HUDEP-2 (cell line): Measurements from ENCODE around the gene ADAM23.

ENCODE experiments used
- DNase-seq, 76 experiments: peaks; one replicate each; lab custom pipeline; 2025; ENCODE audit not compliant: unreplicated experiment in 76 of 76; lab: John Stamatoyannopoulos, UW

Gene ADAM23

DNA sequence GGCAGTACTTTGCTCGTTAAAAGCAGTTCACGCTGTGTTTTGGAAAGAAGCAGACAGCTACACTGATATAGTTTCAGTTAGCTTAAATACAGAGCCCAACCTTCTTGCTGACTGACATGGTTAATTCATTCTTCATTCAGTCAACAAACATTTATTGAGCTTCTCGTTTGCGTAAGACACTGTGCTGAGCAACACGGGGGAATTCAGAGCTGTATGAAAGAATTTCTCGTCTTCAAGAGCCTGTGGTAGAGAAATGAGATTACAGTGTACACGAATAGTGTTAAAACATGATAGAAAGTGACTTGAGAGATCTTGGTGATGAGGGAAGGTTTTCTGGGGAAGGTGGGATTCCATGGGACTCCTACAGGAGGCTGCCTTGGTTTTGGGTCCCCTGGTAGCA is 44.7 kb downstream of the ADAM23 start:
- no peak for DNase-seq

DNA sequence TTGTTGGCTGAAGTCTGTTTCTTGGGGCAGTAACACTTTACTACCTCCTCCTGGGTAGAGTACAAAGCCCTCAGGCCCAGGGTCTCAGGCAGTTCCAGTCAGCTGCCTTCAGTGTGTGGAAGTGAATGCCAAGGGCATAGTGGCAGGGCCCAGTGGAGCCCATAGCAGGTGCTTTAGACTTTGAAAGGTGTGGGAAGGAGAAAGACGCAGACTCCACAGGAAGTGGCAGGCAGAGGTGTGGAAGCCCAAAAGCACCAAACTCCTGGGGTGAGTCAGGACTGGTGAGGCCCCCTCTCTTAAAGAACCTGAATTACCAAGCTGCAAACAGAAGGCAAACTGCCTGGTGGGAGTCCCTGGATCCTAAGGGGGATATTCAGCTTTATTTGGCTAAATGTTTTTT is 45.3 kb downstream of the ADAM23 start:
- no peak for DNase-seq

DNA sequence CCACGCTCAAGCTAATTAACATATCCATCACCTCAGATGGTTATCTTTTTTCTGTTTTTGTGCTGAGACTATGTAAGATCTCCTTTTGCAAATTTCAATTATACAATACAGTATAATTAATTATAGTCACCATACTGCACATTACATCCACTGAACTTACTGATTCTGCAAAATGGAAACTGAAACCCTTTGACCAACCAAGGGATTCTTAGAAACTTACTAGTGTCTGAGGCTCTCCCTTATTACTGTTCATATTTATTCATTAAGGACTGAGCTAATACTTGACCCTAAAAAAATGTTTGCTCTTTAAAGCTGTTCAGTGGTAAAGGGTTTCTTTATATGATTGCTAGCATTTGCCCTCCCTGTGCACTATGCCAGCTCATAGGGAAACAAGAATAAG is 50.7 kb downstream of the ADAM23 start:
- DNase-seq, result no peak

DNA sequence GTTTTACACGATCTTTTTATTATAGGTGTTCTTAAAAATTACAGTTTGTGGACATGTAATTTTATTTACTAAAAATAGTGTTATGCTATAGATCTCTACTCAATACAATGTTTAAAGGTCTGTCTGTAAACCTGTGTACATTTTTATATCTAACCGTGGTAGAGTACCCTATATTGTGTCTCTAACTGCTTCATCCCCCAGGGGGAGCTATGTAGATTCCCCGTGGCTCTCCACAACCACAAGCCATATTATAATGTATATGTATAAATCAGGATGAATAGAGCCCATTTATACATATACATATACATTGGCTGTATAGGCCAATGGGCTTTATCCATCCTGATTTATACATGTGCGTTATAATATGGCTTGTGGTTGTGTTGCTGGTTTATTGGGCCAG is 59.4 kb downstream of the ADAM23 start:
- peak in 2 of 76 experiments; percentile 5 to 6 for DNase-seq

DNA sequence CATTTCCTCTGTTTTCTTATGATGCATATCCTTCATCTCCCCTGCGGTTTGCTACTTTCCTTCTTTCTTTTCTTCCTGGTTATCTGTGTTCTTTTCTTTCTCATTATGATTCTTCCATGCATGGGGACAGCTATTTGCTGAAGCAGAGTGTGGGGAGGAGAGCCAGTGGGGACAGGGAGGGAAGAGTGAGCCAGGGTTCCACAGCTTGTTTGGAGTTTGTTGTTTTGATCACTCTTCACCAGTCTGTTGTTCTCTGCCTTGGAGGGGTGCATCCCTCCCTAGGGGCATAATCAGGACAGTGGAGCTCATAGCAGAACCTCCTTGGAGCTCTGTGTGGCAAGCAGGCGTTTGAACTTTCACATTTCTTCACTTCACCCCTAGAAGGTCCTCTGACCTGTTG is 68.0 kb downstream of the ADAM23 start:
- no peak for DNase-seq

DNA sequence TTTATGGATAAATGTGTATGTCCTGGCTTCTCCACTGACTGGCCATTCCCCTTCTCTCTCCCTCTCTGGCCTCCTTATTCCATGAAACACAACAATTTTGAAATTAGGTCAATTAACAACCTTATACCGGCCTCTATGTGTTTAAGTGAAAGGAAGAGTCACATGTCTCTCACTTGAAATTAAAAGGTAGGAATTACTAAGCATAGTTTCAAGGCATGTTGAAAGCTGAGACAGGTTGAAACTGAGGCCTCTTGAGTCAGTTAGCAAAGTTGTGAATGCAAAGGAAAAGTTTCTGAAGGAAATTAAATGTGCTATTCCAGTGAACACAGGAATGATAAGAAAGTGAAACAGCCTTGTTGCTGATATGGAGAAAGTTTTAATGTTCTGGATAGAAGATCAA is 69.7 kb downstream of the ADAM23 start:
- DNase-seq, result no peak

DNA sequence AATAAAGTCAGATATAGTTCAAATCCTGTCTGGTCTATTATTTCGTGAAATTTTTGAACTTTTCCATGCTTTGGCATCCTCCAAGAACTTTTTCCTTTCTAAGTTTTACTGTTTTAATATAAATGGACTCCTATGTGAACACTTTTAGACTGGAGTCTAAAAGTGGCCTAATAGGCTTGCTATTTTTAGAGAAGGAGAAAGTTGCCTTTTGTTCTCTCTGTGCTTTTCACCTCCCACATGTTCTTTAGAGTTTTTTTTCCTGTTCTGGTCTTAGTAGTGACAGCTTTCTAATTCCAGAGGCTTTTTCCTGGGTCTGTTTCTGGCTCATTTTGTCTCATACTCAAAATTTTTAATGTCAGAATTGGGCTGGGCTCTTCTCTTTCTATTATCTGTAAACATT is 72.2 kb downstream of the ADAM23 start:
- no peak for DNase-seq

DNA sequence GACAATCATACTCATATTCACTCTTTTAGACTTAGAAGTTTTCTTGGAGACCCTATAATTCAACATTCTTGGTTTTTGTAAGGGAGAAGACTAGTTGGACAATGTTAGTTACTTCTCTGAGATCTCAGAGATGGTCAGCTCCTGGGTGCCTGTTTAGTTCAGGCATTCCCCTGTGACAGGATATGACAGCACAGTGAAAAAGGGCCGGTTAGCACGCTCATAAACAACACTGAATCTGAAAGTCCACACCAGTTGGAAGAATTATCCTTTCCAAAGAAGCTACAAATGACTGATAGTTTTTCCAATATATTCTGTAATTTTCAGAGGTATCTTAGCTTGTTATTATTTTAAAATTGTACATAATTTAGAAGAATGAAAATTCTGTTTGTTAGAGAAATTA is 75.7 kb downstream of the ADAM23 start:
- DNase-seq, result no peak

DNA sequence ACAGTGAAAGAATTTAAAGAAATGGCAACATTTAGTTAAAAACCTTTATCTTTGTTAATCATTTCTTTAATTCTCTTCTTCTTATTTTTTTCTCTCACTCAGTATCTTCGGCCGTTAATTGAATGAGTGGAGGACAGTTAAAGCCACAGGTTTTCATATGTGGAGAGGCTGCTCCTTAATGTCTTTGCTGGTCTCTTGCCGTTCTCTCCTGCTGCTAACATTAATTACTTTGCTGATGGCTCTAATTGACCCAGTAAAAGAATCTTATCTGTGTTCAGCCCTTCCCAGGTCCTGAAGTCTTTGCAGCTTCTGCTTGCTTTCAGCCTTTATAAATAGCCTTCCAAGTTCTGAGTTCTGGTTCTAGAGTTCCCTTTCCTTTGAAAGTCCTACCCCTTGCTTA is 77.1 kb downstream of the ADAM23 start:
- no peak for DNase-seq

DNA sequence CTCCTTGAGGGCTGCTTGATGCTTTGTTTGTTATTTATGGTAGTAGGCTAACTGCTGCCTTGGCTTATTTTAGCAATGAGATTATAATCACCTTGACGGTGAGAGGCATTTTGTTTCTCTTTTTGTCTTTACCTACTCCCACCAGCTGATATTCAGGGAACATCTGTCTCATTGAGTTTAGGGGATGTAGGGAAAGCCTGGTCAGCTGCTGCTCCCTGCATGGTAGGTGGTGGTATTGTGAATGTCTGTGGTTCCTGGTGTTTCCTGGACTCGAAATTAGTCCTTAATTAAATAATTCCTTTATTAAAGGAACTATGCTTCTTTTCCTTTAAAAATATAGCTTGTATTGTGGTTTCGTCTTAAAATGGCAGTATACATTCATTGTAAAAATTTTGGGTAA is 77.8 kb downstream of the ADAM23 start:
- no peak for DNase-seq

DNA sequence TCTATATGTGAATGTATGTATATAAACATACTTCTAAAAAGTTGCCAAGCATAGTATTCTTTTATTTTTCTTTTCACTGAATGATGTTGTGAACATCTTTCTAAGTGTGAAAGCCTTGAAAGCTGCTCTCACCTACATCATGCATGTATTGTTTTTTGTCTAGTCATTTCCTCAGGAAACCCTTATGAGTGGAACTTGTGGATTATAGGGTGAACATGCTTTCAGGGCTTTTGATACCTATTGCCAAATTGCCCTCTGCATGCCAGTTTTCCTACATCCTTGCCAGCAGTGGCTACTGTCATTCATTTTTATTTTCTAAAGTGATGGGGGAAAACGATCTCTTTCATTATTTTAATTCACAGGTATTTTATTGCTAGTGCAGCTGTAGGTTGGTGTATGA is 78.3 kb downstream of the ADAM23 start:
- no peak for DNase-seq

DNA sequence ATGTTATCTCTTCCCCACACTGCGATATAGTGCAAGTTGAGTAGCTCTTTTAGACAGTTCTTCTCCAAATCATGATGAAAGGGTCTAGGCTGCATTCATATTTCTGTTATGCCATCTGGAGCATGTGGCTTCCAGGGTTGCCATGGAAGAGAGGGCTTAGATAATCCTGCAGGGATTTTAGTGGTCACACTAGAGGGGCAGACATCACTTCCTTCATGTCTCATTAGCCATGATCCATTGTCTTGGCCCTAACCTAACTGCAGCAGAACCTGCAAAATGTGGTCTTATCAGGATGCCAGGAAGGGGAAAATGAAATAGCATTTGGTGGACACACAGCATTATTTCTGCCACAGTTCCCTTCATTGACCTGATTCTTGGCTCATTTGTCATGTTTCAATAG is 83.1 kb downstream of the ADAM23 start:
- no peak for DNase-seq

DNA sequence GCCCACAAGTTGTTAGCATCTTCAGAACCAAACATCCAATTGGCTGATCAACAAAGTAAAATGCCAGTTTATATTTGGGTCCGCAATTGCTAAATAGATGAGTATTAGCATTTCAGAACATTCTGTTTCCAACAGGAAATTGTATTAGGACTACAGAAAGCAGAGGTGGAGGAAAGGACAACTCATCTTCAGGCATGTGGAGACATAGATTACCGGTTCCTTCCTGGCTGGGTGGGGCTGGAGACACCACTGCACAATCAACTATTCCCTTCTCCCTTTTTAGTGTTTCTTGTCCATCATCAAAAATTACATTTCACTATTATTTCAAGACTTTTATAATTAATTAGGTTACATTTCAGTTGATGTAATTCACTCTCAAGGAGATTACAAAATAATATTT is 83.8 kb downstream of the ADAM23 start:
- no peak for DNase-seq

DNA sequence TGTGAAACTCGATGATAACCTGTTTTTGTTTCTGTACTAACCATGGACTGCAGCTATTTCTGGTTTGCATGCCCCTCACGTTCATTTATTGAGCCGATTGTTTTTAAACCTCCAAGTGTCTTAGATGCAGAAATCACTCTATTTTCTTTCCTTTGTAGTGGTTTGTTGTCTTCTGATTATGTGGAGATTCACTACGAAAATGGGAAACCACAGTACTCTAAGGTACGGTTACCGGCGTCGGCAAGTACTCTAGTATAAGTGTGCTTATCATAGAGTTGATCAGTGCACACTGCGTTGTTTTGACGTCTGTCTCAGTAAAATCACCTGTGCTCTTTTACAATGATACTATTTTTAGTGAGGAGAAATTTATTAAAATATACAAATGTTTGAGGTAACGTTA is 87.4 kb downstream of the ADAM23 start:
- DNase-seq, result no peak

DNA sequence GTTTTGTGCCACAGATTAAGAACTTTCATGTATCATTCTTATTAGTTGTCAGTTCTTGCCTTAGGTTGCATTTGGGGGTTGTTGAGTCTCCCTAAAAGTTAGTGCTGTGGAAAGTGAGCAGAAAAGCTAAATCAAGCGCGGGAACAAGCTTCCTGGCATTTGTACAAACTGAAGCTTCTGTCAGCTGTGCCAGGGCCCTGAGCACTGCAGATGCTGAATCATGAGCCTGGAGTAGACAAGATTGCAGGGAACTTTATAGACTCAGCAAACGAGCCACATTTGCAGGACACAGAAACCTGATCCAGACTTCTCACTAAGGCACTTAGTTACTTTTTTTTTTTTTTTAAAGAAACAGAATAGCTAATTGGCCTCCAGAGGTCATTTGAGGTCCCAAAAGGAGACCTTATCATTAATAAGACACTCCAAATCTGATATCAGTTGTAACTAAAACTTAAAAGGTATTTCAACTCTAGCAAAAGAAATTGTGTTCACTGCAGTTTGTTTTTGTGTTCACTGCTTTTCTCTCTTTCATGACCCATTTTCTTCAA is 88.7 kb downstream of the ADAM23 start:
- DNase-seq, result no peak

DNA sequence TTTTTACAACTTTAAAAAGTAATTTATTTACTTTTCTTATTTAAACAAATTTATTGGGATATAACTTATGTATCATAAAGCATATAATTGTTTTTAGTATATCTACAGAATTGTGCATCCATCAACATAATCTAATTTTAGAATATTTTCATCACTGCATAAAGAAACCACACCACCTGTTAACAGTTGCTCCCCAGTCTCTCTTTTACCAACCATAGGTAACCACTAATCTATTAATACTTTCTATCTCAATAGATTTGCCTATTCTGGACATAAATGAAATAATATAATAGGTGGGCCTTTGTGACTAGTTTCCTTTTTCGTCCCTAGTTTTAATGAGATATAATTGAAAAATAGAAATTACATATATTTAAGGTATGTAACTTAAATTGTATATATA is 90.6 kb downstream of the ADAM23 start:
- no peak for DNase-seq

DNA sequence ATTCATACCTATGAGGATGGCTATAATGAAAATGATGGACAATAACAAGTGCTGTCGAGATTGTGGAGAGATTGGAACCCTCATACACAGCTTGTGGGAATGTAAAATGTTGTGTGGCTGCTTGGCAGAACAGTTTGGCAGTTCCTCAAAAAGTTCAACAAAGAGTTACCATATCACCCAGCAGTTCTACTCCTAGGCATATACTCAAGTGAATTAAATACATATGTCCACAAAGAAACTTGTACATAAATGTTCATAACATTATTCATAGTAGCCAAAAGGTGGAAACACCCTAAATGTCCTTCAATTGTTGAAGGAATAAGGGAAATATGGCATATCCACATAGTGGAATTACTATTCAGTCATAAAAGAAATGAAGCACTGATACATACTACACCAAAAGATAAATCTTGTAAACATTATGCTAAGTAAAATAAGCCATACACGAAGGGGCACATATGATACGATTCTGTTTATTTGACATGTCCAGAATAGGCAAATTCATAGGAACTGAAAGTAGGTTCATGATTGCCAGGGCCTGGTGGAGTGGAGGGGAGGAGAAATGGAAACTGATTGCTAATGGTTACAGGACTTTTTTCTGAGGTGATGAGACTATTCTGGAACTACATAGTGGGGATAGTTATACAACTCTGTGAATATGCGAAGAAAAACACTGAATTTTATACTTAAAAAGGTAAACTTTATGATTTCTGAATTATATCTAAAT is 92.1 kb downstream of the ADAM23 start:
- DNase-seq, result no peak

DNA sequence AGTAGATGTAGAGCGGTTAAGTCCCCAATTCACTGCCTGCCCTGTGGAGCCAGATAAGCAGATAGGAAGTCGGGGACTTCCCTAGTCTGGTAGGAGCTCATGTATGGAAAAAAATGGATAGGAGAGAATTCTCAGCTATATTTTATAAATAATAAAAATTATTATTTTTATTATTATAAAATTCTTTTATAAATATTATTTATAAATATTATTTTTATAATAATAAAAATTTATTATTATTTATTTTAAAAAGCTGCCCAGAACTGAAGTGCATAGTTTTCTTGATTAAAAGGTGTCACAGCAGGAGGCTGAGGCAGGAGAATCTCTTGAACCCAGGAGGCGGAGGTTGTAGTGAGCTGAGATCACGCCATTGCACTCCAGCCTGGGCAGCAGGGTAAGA is 97.4 kb downstream of the ADAM23 start:
- DNase-seq, result no peak

DNA sequence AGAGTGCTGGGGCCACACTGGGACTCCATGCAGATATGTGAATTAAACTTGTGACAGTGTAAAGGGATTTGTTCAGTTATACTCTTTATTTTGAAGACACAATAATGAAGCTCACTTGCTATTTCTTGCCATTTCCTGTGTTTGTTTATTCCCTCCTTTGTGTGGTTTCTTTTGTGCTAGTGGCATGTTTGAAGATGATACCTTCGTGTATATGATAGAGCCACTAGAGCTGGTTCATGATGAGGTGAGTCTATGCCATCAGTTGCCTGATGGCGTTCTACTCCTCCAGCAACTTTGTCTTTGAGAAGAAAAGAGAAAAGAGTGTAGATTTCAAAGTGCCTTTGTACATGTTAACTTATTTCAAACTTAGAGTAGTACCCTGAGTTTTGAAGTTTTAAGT is 99.7 kb downstream of the ADAM23 start:
- DNase-seq, result no peak

DNA sequence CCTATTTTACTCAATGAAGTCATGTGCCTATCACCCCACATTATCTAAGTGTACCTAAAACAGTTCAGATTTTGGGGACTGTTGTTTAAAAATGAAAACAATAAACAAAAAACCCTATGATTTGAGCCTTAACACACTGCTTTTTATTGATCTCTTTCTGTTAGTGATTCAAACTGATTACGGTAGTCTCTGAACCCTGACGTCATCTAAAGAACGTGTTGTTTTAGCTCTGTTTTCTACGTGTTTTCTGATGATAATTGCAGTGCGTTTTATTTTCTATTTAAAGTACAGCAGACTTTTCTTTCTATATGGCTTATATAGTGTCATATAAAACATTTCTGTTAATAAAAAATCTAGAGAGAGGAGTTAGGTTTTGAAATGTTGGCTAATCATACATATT is 105.1 kb downstream of the ADAM23 start:
- no peak for DNase-seq

DNA sequence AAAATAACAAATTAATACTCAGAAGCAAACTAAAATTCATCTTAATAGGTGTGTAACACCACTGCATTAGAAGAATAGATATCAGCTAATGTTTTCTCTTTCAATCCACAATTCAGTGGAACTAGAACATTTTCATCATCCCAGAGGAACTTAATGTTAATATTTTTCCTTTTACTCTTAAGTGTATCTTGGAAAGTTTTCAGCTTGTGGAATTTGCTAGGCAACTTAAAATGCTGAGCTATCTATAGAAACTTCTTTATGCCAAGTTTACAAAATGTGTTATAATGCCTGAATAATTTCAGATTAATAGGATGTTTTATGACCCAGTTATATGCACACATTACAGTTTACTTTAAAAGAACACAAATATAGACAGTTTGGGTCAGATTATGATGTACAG is 112.4 kb downstream of the ADAM23 start:
- no peak for DNase-seq

DNA sequence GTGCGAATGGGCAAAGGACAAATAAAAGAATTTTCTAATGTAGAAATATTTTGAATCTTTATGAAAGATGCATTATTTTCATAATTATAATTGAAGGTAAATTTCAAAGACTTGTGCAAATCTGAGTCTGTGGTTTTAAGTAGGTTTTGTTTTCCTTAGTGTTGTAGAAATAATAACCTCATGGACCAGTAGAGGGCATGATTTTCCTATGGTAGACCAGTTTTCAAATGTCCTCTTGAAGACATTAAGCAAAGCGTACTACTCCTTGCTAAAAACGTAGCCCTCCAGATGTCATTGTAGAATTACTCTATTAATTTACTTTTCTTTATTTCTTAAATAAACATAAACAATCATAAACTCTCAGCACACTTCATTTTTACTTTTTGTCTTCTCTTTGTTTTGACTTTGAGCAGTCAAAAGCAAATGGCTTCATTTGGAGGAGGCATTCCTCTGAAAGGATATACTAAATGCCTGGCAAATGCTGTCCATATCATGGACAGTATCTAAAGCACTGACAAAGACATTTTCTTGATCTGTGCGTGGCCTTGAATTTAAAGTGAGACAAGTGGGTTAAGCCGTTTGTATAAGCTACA is 113.1 kb downstream of the ADAM23 start:
- peak in 11 of 76 experiments; percentile 1 to 13 (median 3) for DNase-seq

DNA sequence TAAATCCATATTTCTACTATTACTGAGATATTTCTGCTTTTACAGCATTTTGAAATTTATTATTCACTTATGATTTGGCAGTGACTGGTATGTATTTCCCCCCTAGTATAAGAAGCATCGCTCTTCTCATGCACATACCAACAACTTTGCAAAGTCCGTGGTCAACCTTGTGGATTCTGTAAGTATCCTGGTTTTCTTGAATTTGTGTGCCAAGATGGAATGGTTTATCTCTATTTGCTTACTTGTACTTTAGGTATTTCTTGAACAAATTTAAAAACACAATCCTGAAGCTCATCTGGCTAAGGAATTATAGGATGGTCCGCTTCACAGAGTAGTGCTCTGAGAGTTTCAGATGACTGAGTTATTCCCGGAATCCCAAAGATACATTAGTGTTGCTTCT is 114.0 kb downstream of the ADAM23 start:
- DNase-seq, result no peak
